ENCODE data around the gene SIRPD.

The SIRPD gene

DNA sequence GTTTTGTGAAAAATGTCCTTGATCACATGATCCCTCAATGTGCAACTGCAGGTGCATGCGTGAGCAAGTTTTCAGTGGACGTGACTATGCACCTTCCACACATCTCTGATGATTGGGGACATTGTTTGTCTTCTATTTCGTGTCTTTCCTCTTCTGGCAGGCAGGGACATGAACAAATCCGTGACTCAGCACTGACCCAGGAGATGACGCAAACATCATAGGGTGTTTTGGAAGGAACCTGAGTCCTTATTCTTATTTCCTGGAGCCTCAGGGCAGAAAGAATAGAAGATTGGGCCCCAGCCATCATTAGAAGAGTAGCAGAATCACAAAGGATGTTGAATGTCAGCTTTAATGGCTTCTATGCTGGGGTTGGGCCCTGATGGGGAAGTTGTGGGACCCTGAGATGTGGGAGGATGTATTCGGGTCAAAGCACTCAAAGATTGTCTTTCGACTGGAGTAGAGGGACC is 11.9 kb upstream of the SIRPD start:
- Histone ChIP-seq H3K27me3 (replicated peaks; ENCODE audit: insufficient read depth, low read length) (no peaks in the 10 kb centered on the region), H4K20me1 (ENCODE audit: insufficient read depth, low read length) (no peaks in the 10 kb centered on the region), H3F3A (ENCODE audit: insufficient read depth, low read length) (no peaks in the 10 kb centered on the region), H3K4me1 (ENCODE audit: low read length) (no peaks in the 10 kb centered on the region), H3K4me3 (ENCODE audit: low read length) (no peak overlapping the region), H3K9ac (ENCODE audit: low read length) (no peak overlapping the region), H2AFZ (ENCODE audit: low read length) (no peak overlapping the region), H3K9me2 (replicated peaks; ENCODE audit: insufficient read depth, low read length) (no peaks in the 10 kb centered on the region), H3K4me2 (ENCODE audit: low read depth, low read length) (no peak overlapping the region), H3K36me3 (replicated peaks; ENCODE audit: insufficient read depth, low read length) (no peaks in the 10 kb centered on the region), H3K9me3 (replicated peaks; ENCODE audit: insufficient read depth, low read length) (no peaks in the 10 kb centered on the region), H3K79me2 (ENCODE audit: low read length) (no peaks in the 10 kb centered on the region), H3K27ac (ENCODE audit: low read length) (no peak overlapping the region)
- TF ChIP-seq EZH2 (optimal IDR thresholded peaks at IDR 0.05; ENCODE audit: low read depth, low read length), result no peak
- TF ChIP-seq EZH2phosphoT487 (IDR thresholded peaks at IDR 0.05; ENCODE audit: low read length), result no peak
- DNase-seq, result no peak

GRCh38 chr20:1568163-1568490 is 10.6 kb upstream of the SIRPD start:
- H3K9me3 ChIP-seq (replicated peaks; ENCODE audit: insufficient read depth, low read length), result no peaks in the 10 kb centered on the region
- TF ChIP-seq EZH2phosphoT487 (IDR thresholded peaks at IDR 0.05; ENCODE audit: low read length) (no peak), EZH2 (optimal IDR thresholded peaks at IDR 0.05; ENCODE audit: low read depth, low read length) (no peak), CTCF (IDR thresholded peaks at IDR 0.05; ENCODE audit: low read length) (no peak)
- no peak for DNase-seq

DNA sequence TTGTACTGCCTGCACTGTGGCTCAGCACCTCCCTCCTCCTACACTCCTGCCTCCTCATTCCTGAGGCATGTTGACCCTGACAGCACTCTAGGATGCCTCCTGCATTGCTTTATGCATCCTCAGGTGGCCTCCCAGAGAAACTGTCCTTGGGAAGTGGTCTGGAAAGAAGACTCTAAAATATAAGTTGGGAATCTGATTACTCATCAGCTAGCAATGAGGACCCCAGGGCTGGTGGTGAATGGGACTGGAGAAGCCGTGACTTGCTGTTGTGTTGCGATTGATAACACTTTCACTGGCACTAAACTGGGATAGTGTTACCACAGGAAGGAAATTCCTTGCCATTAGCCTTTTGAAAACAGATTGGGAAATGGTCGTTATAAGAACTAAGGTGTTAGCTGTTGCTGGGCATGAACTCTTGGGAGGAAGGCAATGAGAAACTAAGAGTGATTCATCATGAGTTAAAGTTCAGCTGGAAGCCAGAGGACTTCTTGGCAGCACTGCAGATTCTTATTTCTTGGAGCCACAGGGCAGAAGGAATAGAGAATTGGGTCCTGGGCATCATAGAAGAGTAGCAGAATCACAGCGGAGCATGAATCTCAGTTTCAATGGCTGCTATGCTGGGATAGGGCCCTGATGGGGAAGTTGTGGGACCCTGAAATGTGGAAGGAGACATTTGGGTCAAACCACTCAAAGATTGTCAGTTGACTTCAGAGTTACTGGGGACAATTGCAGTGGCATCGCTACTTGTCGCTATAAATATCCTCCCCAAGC is 10.1 kb upstream of the SIRPD start:
- no peaks in the 10 kb centered on the region for H3K9me2 ChIP-seq (replicated peaks; ENCODE audit: insufficient read depth, low read length)
- H3K9me3 ChIP-seq (replicated peaks; ENCODE audit: insufficient read depth, low read length), result no peaks in the 10 kb centered on the region
- no peaks in the 10 kb centered on the region for H3K79me2 ChIP-seq (ENCODE audit: low read length)
- no peaks in the 10 kb centered on the region for H3K36me3 ChIP-seq (replicated peaks; ENCODE audit: insufficient read depth, low read length)
- no peak overlapping the region for H3K4me3 ChIP-seq (ENCODE audit: low read length)
- no peak overlapping the region for H3K27ac ChIP-seq (ENCODE audit: low read length)
- no peak for TF ChIP-seq EZH2phosphoT487 (IDR thresholded peaks at IDR 0.05; ENCODE audit: low read length)
- TF ChIP-seq CTCF (IDR thresholded peaks at IDR 0.05; ENCODE audit: low read length), result no peak
- TF ChIP-seq EZH2 (optimal IDR thresholded peaks at IDR 0.05; ENCODE audit: low read depth, low read length), result no peak
- no peak overlapping the region for H3K9ac ChIP-seq (ENCODE audit: low read length)
- no peaks in the 10 kb centered on the region for H3F3A ChIP-seq (ENCODE audit: insufficient read depth, low read length)
- no peaks in the 10 kb centered on the region for H3K27me3 ChIP-seq (replicated peaks; ENCODE audit: insufficient read depth, low read length)
- H2AFZ ChIP-seq (ENCODE audit: low read length), result no peak overlapping the region
- H3K4me1 ChIP-seq (ENCODE audit: low read length), result no peaks in the 10 kb centered on the region
- H3K4me2 ChIP-seq (ENCODE audit: low read depth, low read length), result no peak overlapping the region
- no peak for DNase-seq
- H4K20me1 ChIP-seq (ENCODE audit: insufficient read depth, low read length), result no peaks in the 10 kb centered on the region

More at GRCh38 chr20:1568163-1568490, 10.6 kb upstream of the SIRPD start:
- no peaks in the 10 kb centered on the region for H3F3A ChIP-seq (ENCODE audit: insufficient read depth, low read length)
- H4K20me1 ChIP-seq (ENCODE audit: insufficient read depth, low read length), result no peaks in the 10 kb centered on the region
- H3K27ac ChIP-seq (ENCODE audit: low read length), result no peak overlapping the region
- H3K4me1 ChIP-seq (ENCODE audit: low read length), result no peaks in the 10 kb centered on the region
- no peak overlapping the region for H3K4me2 ChIP-seq (ENCODE audit: low read depth, low read length)
- H2AFZ ChIP-seq (ENCODE audit: low read length), result no peak overlapping the region
- H3K27me3 ChIP-seq (replicated peaks; ENCODE audit: insufficient read depth, low read length), result no peaks in the 10 kb centered on the region
- no peaks in the 10 kb centered on the region for H3K36me3 ChIP-seq (replicated peaks; ENCODE audit: insufficient read depth, low read length)
- H3K9ac ChIP-seq (ENCODE audit: low read length), result no peak overlapping the region
- no peak overlapping the region for H3K4me3 ChIP-seq (ENCODE audit: low read length)
- no peaks in the 10 kb centered on the region for H3K9me2 ChIP-seq (replicated peaks; ENCODE audit: insufficient read depth, low read length)
- no peaks in the 10 kb centered on the region for H3K79me2 ChIP-seq (ENCODE audit: low read length)

DNA sequence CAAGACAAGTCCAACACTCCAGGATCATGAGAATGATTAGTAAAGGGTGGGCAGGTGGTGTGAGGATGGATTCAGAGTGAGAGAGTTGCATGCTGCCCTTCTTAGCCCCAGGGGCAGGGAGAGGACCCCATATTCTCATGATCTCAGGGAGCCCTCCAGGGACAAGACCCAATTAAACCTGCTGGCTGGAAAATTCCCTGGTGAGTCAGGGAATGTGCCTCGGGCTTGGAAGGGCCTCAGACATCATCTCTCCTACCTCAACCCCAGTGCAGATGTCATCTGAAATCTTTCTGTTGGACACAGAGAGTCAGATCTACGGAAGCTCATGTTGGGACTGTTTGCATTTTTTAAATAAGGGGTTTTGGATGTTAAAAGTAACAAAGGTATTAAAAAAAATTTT is 9.2 kb upstream of the SIRPD start:
- Histone ChIP-seq H3K36me3 (replicated peaks; ENCODE audit: insufficient read depth, low read length) (no peaks in the 10 kb centered on the region), H3F3A (ENCODE audit: insufficient read depth, low read length) (no peaks in the 10 kb centered on the region), H3K4me3 (ENCODE audit: low read length) (no peak overlapping the region), H3K27me3 (replicated peaks; ENCODE audit: insufficient read depth, low read length) (no peaks in the 10 kb centered on the region), H3K79me2 (ENCODE audit: low read length) (no peaks in the 10 kb centered on the region), H3K9me3 (replicated peaks; ENCODE audit: insufficient read depth, low read length) (no peaks in the 10 kb centered on the region), H3K4me1 (ENCODE audit: low read length) (no peaks in the 10 kb centered on the region), H3K9ac (ENCODE audit: low read length) (no peak overlapping the region), H3K4me2 (ENCODE audit: low read depth, low read length) (no peak overlapping the region), H3K9me2 (replicated peaks; ENCODE audit: insufficient read depth, low read length) (no peaks in the 10 kb centered on the region), H4K20me1 (ENCODE audit: insufficient read depth, low read length) (no peaks in the 10 kb centered on the region), H3K27ac (ENCODE audit: low read length) (no peak overlapping the region), H2AFZ (ENCODE audit: low read length) (no peak overlapping the region)
- DNase-seq, result no peak
- TF ChIP-seq CTCF (IDR thresholded peaks at IDR 0.05; ENCODE audit: low read length) (no peak), EZH2 (optimal IDR thresholded peaks at IDR 0.05; ENCODE audit: low read depth, low read length) (no peak), EZH2phosphoT487 (IDR thresholded peaks at IDR 0.05; ENCODE audit: low read length) (no peak)

All from MM.1S (cell line).